Hepatocyte (in vitro differentiated cells): ENCODE data around the gene OR1J1. TPM values are rescaled to one million over a fixed set of nuclear protein-coding genes. Genes with fewer than 3 reads are reported as not detected.

Experiments used
- DNase-seq: peaks from one replicate; pipeline ENCODE4 v3.0.0-alpha.2; 2016; ENCODE audit warnings: low spot score
- H2AFZ ChIP-seq: fragments of 200-600 bp; sonication (generic); 2 replicates; pipeline ENCODE4 v1.6.0; 2016; ENCODE audit warnings: antibody characterized with exemption, mild to moderate bottlenecking
- H3K27ac ChIP-seq: fragments of 200-600 bp; sonication (generic); 2 replicates; pipeline ENCODE4 v1.5.1; 2016; ENCODE audit warnings: mild to moderate bottlenecking
- H3K27me3 ChIP-seq: fragments of 200-600 bp; sonication (generic); 2 replicates; pipeline ENCODE4 v1.6.1; 2016
- H3K36me3 ChIP-seq: fragments of 200-600 bp; sonication (generic); replicated peaks from 2 replicates; pipeline ENCODE4 v1.5.1; 2016; ENCODE audit warnings: low read depth; ENCODE audit not compliant: insufficient read depth
- H3K4me1 ChIP-seq: fragments of 200-600 bp; sonication (generic); 2 replicates; pipeline ENCODE4 v1.5.1; 2016; ENCODE audit warnings: mild to moderate bottlenecking, moderate library complexity; ENCODE audit not compliant: insufficient read depth
- H3K4me2 ChIP-seq: fragments of 200-600 bp; sonication (generic); 2 replicates; pipeline ENCODE4 v1.6.0; 2016
- H3K4me3 ChIP-seq: fragments of 200-600 bp; sonication (generic); 2 replicates; pipeline ENCODE4 v1.5.1; 2016; ENCODE audit warnings: mild to moderate bottlenecking
- H3K79me2 ChIP-seq: fragments of 200-600 bp; sonication (generic); 2 replicates; pipeline ENCODE4 v1.6.0; 2017; ENCODE audit warnings: mild to moderate bottlenecking
- H3K9me2 ChIP-seq: fragments of 200-600 bp; sonication (generic); replicated peaks from 2 replicates; pipeline ENCODE4 v1.6.0; 2017; ENCODE audit warnings: mild to moderate bottlenecking; ENCODE audit not compliant: insufficient read depth
- H3K9me3 ChIP-seq: fragments of 200-600 bp; sonication (generic); 2 replicates; pipeline ENCODE4 v1.5.1; 2016; ENCODE audit warnings: low read depth, mild to moderate bottlenecking
- H4K20me1 ChIP-seq: fragments of 200-600 bp; sonication (generic); 2 replicates; pipeline ENCODE4 v1.6.0; 2016; ENCODE audit warnings: mild to moderate bottlenecking; ENCODE audit not compliant: insufficient read depth, poor library complexity, severe bottlenecking
- CTCF ChIP-seq: fragments of 200-600 bp; sonication (generic); IDR thresholded peaks from 2 replicates; pipeline ENCODE4 v1.5.1; 2016; ENCODE audit warnings: antibody characterized with exemption, mild to moderate bottlenecking; ENCODE audit not compliant: poor library complexity
- EZH2 ChIP-seq: fragments of 200-600 bp; sonication (generic); IDR thresholded peaks from 2 replicates; pipeline ENCODE4 v1.6.1; 2016; ENCODE audit warnings: antibody characterized with exemption, mild to moderate bottlenecking, borderline replicate concordance
- EZH2phosphoT487 ChIP-seq: fragments of 200-600 bp; sonication (generic); IDR thresholded peaks from one replicate; pipeline ENCODE4 v1.6.1; 2018; ENCODE audit warnings: antibody characterized with exemption, mild to moderate bottlenecking, low read depth, moderate library complexity; ENCODE audit not compliant: unreplicated experiment, severe bottlenecking
- WGBS: methylation state at CpG from one replicate; pipeline ENCODE4 v1.1.6; 2016; ENCODE audit warnings: low lambda C conversion rate; ENCODE audit errors: missing lambda C conversion rate; 5-methylcytosine and 5-hydroxymethylcytosine counted together
- polyA plus RNA-seq: library from polyadenylated mRNA; unstranded; fragments of >200 nt; fragmentation: Nextera tagmentation; extraction: Ambion mirVana; gene quantifications from 2 replicates; pipeline ENCODE4 v1.2.1, GENCODE V29; 2016
- total RNA-seq: library from RNA; depleted of rRNA; stranded (reverse); fragments of >200 nt; gene quantifications from 2 replicates; pipeline ENCODE4 v1.2.3, GENCODE V29; 2014

Gene OR1J1
- total and polyA plus RNA-seq, 2 experiments from 2014 or later: not detected

- no peaks in the 10 kb centered on the region for H3K9me3 ChIP-seq
- TF ChIP-seq EZH2phosphoT487 (no peak), EZH2 (no peak), CTCF (peak; percentile 81)
- 27% methylated on average over 10 of the region's 10 CpGs for WGBS
- no peaks in the 10 kb centered on the region for H3K9me2 ChIP-seq
- peaks cover 21% of the 10 kb centered on the region for H3K27me3 ChIP-seq
- no peaks in the 10 kb centered on the region for H3K36me3 ChIP-seq
- no peaks in the 10 kb centered on the region for H3K79me2 ChIP-seq
- H3K4me3 ChIP-seq: peak overlapping the region; percentile 44
- H3K4me2 ChIP-seq: peak overlapping the region; percentile 70
- H3K27ac ChIP-seq: no peak overlapping the region
- peak overlapping the region; percentile 80 for H2AFZ ChIP-seq
- no peaks in the 10 kb centered on the region for H4K20me1 ChIP-seq
- no peaks in the 10 kb centered on the region for H3K4me1 ChIP-seq
- DNase-seq: peak; percentile 84
These were observed 12.8 kb downstream of the OR1J1 start for GRCh38 chr9:122464633-122465567.

GRCh38 chr9:122463828-122464632, 13.7 kb downstream of the OR1J1 start:
- H3K36me3 ChIP-seq: no peaks in the 10 kb centered on the region
- H3K4me1 ChIP-seq: no peaks in the 10 kb centered on the region
- no peaks in the 10 kb centered on the region for H3K9me2 ChIP-seq
- H3K27me3 ChIP-seq: peaks cover 23% of the 10 kb centered on the region
- 77% methylated on average over 10 of the region's 10 CpGs for WGBS
- H2AFZ ChIP-seq: peak overlapping the region; percentile 80
- H3K4me2 ChIP-seq: peak overlapping the region; percentile 70
- no peak overlapping the region for H3K27ac ChIP-seq
- no peak for TF ChIP-seq CTCF
- TF ChIP-seq EZH2phosphoT487: no peak
- no peak for TF ChIP-seq EZH2
- no peaks in the 10 kb centered on the region for H3K9me3 ChIP-seq
- H3K79me2 ChIP-seq: no peaks in the 10 kb centered on the region
- DNase-seq: no peak
- H3K4me3 ChIP-seq: no peak overlapping the region
- no peaks in the 10 kb centered on the region for H4K20me1 ChIP-seq

- Histone ChIP-seq H2AFZ (no peak overlapping the region), H3K27ac (no peak overlapping the region), H3K36me3 (no peaks in the 10 kb centered on the region), H3K9me3 (no peaks in the 10 kb centered on the region), H3K27me3 (peaks cover 11% of the 10 kb centered on the region), H4K20me1 (no peaks in the 10 kb centered on the region), H3K4me3 (no peak overlapping the region), H3K9me2 (no peaks in the 10 kb centered on the region), H3K79me2 (no peaks in the 10 kb centered on the region), H3K4me1 (no peaks in the 10 kb centered on the region), H3K4me2 (no peak overlapping the region)
- no peak for DNase-seq
- 94% methylated on average over 1 of the region's 1 CpG for WGBS
- no peak for TF ChIP-seq EZH2phosphoT487
- no peak for TF ChIP-seq EZH2
- TF ChIP-seq CTCF: no peak
These were observed 19.9 kb downstream of the OR1J1 start for GRCh38 chr9:122457787-122458186.
